ENCODE results near the gene FSD1L. TPM values are rescaled to one million over a fixed set of nuclear protein-coding genes. Genes with fewer than 3 reads are reported as not detected.

Gene FSD1L
- polyA plus RNA-seq, 3 donors: 0.96 to 3.2 (median 1.5) TPM

DNA sequence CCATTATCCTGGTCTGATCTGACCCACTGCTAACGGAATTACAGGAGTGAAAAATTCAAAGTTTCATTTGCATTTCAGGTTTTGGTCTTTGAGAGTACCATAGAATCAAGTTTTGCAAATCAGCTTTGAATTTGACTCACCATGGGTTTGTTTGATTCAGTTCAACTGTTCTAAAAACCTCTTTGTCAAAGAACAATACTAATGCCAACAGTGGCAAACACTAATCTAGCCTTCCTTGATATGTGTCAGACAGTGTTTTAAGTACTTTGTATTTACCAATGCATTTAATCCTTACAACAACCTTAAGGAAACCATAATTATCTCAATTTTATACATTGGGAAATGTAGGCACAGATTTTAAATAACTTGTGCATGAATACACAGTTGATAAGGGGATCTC lies 10.1 kb upstream of the FSD1L start:
- H2AFZ ChIP-seq (ENCODE audit: insufficient read depth, low read depth, low read length, poor library complexity, severe bottlenecking): no peak overlapping the region
- no peaks in the 10 kb centered on the region for H3K9me3 ChIP-seq (replicated peaks in 1 of 2; ENCODE audit: control insufficient read depth in 1 of 2, insufficient read depth in 1 of 2, low read length in 2 of 2)
- no peaks in the 10 kb centered on the region for H3K79me2 ChIP-seq (ENCODE audit: insufficient read depth, low read length)
- H3K4me3 Mint-ChIP-seq: no peak overlapping the region
- H3K27ac Mint-ChIP-seq: no peak overlapping the region
- no peaks in the 10 kb centered on the region for H3K27me3 Mint-ChIP-seq (ENCODE audit: low read depth in 3 of 3)
- H3K36me3 ChIP-seq (replicated peaks in 1 of 2; ENCODE audit: control insufficient read depth in 1 of 2, insufficient read depth in 2 of 2, low read length in 2 of 2): peaks cover 0 to 2% of the 10 kb centered on the region in 2 donors
- no peak overlapping the region for H3K4me2 ChIP-seq (replicated peaks; ENCODE audit: extremely low read depth, low read length, poor library complexity, severe bottlenecking)
- H3K27ac ChIP-seq (ENCODE audit: low read depth in 1 of 2, low read length in 2 of 2): no peak overlapping the region
- H3K36me3 Mint-ChIP-seq: peaks cover 16 to 24% of the 10 kb centered on the region in 2 donors
- H3K4me1 Mint-ChIP-seq: peaks cover 3% of the 10 kb centered on the region
- H3K9me3 Mint-ChIP-seq: peaks cover 0 to 6% (median 2%) of the 10 kb centered on the region in 7 donors
- TF ChIP-seq, protein P1, sequence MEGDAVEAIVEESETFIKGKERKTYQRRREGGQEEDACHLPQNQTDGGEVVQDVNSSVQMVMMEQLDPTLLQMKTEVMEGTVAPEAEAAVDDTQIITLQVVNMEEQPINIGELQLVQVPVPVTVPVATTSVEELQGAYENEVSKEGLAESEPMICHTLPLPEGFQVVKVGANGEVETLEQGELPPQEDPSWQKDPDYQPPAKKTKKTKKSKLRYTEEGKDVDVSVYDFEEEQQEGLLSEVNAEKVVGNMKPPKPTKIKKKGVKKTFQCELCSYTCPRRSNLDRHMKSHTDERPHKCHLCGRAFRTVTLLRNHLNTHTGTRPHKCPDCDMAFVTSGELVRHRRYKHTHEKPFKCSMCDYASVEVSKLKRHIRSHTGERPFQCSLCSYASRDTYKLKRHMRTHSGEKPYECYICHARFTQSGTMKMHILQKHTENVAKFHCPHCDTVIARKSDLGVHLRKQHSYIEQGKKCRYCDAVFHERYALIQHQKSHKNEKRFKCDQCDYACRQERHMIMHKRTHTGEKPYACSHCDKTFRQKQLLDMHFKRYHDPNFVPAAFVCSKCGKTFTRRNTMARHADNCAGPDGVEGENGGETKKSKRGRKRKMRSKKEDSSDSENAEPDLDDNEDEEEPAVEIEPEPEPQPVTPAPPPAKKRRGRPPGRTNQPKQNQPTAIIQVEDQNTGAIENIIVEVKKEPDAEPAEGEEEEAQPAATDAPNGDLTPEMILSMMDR (IDR thresholded peaks at IDR 0.05): no peak
- H3K4me3 ChIP-seq (replicated peaks in 1 of 3; ENCODE audit: low read depth in 2 of 3, low read length in 3 of 3): no peak overlapping the region
- H4K20me1 ChIP-seq (ENCODE audit: insufficient read depth, low read length): no peaks in the 10 kb centered on the region
- H3K4me1 ChIP-seq (ENCODE audit: control insufficient read depth in 1 of 2, insufficient read depth in 2 of 2, low read length in 2 of 2): no peaks in the 10 kb centered on the region
- intact Hi-C loops (cut with micrococcal nuclease): loop anchor here in 1 of 2 donors (10.0 kb wide), 2 partner anchors 117 to 257 kb away; partner anchors contain the start of genes FKTN and TMEM38B
- no peak overlapping the region for H3K9ac ChIP-seq (ENCODE audit: insufficient read depth, low read length, poor library complexity, severe bottlenecking)
- no peaks in the 10 kb centered on the region for H3K27me3 ChIP-seq (ENCODE audit: control insufficient read depth in 2 of 2, insufficient read depth in 2 of 2, low read length in 2 of 2)
- no CpG with 5 or more reads among the region's 1 CpG for WGBS (ENCODE audit: insufficient coverage)
- no peak for DNase-seq

DNA sequence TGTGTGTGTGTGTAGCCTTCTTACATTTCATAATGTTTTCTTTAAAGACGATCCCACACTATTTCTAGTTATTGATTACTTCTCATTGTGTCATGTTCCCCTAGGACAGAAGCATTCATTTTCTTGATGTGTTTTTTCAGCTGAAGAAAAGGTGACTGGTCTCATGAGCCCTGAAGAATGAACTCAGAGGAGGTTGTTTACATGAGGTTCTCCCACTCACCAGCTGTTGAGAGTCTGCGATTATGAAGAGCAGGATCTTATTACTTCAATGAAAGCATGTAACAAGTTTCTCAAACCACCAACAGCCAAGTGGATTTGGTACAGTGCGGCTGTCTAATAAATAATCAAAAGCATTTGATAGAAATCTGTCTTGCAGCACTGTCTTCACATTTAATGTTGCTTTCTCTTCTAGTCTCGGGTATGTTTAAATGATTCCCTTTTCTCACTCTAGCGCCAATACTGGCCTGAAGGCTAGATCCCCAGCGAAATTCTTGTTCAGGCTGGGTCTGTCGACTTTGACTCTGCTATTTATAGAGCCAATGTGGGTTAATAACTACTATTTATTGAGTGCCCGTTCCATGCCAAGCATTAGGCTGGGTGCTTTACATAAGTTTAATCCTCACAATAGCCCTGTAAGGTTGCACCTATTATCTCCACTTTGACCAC lies 9.6 kb upstream of the FSD1L start:
- 80% methylated on average over 1 of the region's 8 CpGs for WGBS (ENCODE audit: insufficient coverage)
- Mint-ChIP-seq H3K27ac (no peak overlapping the region), H3K27me3 (ENCODE audit: low read depth in 3 of 3) (no peaks in the 10 kb centered on the region), H3K36me3 (peaks cover 16 to 24% of the 10 kb centered on the region in 2 donors), H3K9me3 (peaks cover 0 to 6% (median 2%) of the 10 kb centered on the region in 7 donors), H3K4me3 (no peak overlapping the region), H3K4me1 (peaks cover 3% of the 10 kb centered on the region)
- no peaks in the 10 kb centered on the region for H3K79me2 ChIP-seq (ENCODE audit: insufficient read depth, low read length)
- no peak overlapping the region for H3K4me3 ChIP-seq (replicated peaks in 1 of 3; ENCODE audit: low read depth in 2 of 3, low read length in 3 of 3)
- DNase-seq: no peak
- no peaks in the 10 kb centered on the region for H3K4me1 ChIP-seq (ENCODE audit: control insufficient read depth in 1 of 2, insufficient read depth in 2 of 2, low read length in 2 of 2)
- H4K20me1 ChIP-seq (ENCODE audit: insufficient read depth, low read length): no peaks in the 10 kb centered on the region
- no peaks in the 10 kb centered on the region for H3K27me3 ChIP-seq (ENCODE audit: control insufficient read depth in 2 of 2, insufficient read depth in 2 of 2, low read length in 2 of 2)
- intact Hi-C loops (cut with micrococcal nuclease): loop anchor here in 1 of 2 donors (10.0 kb wide), 2 partner anchors 117 to 257 kb away; partner anchors contain the start of genes FKTN and TMEM38B
- H3K9ac ChIP-seq (ENCODE audit: insufficient read depth, low read length, poor library complexity, severe bottlenecking): no peak overlapping the region
- no peak overlapping the region for H3K4me2 ChIP-seq (replicated peaks; ENCODE audit: extremely low read depth, low read length, poor library complexity, severe bottlenecking)
- H3K36me3 ChIP-seq (replicated peaks in 1 of 2; ENCODE audit: control insufficient read depth in 1 of 2, insufficient read depth in 2 of 2, low read length in 2 of 2): peaks cover 0 to 2% of the 10 kb centered on the region in 2 donors
- no peak overlapping the region for H3K27ac ChIP-seq (ENCODE audit: low read depth in 1 of 2, low read length in 2 of 2)
- H2AFZ ChIP-seq (ENCODE audit: insufficient read depth, low read depth, low read length, poor library complexity, severe bottlenecking): no peak overlapping the region
- no peaks in the 10 kb centered on the region for H3K9me3 ChIP-seq (replicated peaks in 1 of 2; ENCODE audit: control insufficient read depth in 1 of 2, insufficient read depth in 1 of 2, low read length in 2 of 2)
- TF ChIP-seq, protein P1 (IDR thresholded peaks at IDR 0.05): no peak
